SK-MEL-5 (cell line): ENCODE results near the gene SASH3. TPM values are rescaled to one million over a fixed set of nuclear protein-coding genes. Genes with fewer than 3 reads are reported as not detected.

Source experiments
- DNase-seq: peaks from one replicate; pipeline ENCODE4 v3.0.0-alpha.2; 2016; ENCODE audit warnings: low read depth, low spot score
- in situ Hi-C: cut with HindIII; loops from 2 replicates; pipeline ENCODE4 v1.10.0; 2016; ENCODE audit warnings: low sequenced_read_pairs, high pct_unique_total_duplicates, low pct_unique_long_range_greater_than_20kb
- total RNA-seq: library from RNA; depleted of rRNA; stranded (reverse); fragments of >200 nt; shearing (Covaris generic); gene quantifications from 2 replicates; pipeline ENCODE4 v1.2.3, GENCODE V29; 2014

Gene SASH3
- total RNA-seq, 1 experiment from 2014 or later: not detected

- in situ Hi-C loops: no loop called here
- no peak for DNase-seq
Measured at GRCh38 chrX:129777218-129778030, 2.3 kb upstream of the SASH3 start.

DNA sequence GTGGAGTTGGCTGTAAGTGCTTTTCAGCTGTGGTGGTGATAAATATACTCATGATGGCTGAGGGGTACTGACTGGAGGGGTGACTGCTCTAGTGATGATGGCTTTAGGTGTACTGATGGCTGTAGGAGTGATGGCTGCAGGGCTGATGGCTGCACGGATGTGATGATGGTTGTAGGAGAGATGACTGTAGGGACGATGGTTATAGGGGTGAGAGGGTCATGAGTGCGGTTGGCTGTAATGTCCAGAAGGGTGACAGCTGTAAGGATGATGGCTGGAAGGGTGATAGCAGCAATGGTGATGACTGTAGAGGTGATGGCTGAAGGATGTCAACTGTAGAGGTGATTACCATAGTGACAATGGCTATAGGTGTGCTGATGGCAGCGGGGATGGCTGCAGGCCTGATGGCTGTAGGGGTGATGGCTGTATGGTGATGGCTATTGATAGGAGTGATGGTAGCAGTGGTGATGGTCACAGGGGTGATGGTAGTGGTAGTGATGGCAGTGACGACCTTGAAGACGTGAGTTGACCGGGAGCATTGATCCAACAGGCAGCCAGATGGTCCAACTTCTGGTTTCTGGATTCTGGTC is 570 bp upstream of the SASH3 start:
- in situ Hi-C loops: no loop called here
- no peak for DNase-seq

GRCh38 chrX:129780441-129781105 is 824 bp downstream of the SASH3 start:
- in situ Hi-C loops: no loop called here
- DNase-seq: no peak

- in situ Hi-C loops: no loop called here
Measured at GRCh38 chrX:129781134-129781672, 1.5 kb downstream of the SASH3 start.

GRCh38 chrX:129781680-129782495 is 2.1 kb downstream of the SASH3 start:
- in situ Hi-C loops: no loop called here
- DNase-seq: no peak

More at GRCh38 chrX:129781134-129781672, 1.5 kb downstream of the SASH3 start:
- no peak for DNase-seq

DNA sequence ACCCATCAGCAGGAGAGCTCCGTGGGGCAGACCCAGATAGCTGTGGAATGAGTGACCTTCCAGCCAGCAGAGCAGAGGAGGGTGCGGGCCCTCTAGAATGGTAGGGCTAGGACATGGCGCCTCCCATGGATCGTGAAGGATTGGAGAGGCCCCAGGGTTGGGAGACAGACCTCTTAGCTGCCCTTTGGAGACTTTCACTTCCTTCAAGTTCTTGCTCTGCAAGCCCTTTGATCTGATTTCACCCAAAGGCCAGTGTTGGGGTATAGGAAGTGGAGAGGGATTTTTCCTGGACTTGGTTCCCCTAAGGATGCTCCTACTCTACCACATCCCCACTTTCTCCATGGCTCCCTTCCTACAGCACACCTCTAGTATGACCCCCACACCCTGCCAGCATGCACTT is 3.0 kb downstream of the SASH3 start:
- DNase-seq: no peak
- in situ Hi-C loops: no loop called here

GRCh38 chrX:129783291-129783713 is 3.6 kb downstream of the SASH3 start:
- in situ Hi-C loops: no loop called here
- DNase-seq: no peak

DNA sequence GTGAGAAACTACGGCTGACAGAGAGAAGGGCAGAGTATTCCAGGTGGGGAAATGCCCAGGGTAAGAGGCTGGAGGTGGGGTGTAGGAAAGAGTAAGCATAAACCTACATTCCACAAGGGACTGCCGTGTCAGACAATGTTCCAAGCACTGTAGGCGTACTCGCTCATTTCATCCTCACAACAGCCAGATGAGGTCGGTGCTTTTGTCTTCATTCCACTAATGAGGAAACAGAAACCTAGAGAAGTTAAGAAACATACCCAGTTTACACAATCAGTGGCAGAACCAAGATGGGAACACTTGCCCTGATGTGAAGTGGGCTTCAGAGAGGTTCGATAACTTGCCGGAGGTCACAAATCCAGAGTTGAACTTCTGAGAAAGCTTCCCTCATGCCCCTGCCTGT is 4.6 kb downstream of the SASH3 start:
- no peak for DNase-seq
- in situ Hi-C loops: no loop called here

DNA sequence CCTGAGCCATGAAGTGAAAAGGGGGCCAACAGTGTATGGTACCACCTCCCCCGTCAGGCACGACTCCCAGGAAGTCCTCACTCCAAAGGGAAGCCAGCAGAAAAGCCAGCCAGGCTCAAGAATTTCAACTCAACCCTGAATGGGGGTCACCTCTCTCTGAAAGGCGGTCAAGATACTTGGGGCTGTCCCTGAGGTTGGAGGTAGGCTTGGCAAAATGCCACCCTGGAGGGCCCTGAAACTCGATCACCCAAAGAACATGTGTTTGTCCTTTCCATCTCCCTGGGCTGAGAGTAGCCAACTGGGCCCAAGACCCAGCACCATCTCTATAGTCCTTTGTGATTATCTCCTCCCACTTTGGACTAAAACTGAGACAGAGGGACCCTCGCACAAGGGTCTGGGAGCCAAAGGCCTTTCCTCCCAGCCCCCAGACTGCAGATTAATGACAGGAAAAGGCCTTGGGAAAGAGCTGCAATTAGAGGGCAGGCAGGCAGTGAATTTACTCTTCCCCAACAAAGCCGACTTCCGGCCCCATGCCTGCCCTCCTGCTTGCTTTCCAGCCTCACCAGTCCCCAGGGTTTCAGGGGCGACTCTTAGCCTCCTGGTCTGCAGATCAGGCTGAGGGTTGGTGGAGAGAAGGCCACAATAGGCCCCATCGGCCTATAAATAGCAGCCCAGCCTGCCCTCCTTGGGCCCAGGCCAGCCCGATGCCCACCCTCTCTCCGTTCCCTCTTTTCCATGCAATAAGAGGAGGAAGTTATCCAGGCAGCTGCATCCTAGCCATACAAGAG is 5.6 kb downstream of the SASH3 start:
- in situ Hi-C loops: no loop called here
- no peak for DNase-seq

- in situ Hi-C loops: no loop called here
- no peak for DNase-seq
Measured at GRCh38 chrX:129786210-129786651, 6.5 kb downstream of the SASH3 start.

GRCh38 chrX:129787336-129788055 is 7.7 kb downstream of the SASH3 start:
- DNase-seq: no peak
- in situ Hi-C loops: no loop called here

- in situ Hi-C loops: no loop called here
Measured at GRCh38 chrX:129788527-129788926, 8.8 kb downstream of the SASH3 start.

GRCh38 chrX:129790146-129790545 is 10.4 kb downstream of the SASH3 start:
- in situ Hi-C loops: no loop called here
- DNase-seq: no peak

More at GRCh38 chrX:129788527-129788926, 8.8 kb downstream of the SASH3 start:
- DNase-seq: no peak

DNA sequence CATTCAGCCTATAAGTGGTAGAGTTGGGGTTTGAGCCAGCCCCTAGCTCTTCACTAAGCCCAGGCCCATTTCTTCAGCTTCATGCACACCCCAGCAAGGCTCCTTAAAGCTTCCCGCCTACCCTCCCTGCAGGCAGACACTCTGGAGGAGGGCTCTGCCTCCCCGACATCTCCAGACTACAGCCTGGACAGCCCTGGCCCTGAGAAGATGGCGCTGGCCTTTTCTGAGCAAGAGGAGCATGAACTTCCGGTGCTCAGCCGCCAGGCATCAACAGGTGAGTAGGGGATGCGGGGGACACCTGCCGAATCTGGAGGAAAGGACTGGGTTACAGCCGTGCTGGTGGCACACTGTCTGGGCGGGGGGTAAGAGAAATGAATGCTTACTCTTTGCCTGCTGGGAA is 11.1 kb downstream of the SASH3 start:
- in situ Hi-C loops: no loop called here

GRCh38 chrX:129791336-129791735 is 11.6 kb downstream of the SASH3 start:
- no peak for DNase-seq
- in situ Hi-C loops: no loop called here

More for the DNA sequence above, 11.1 kb downstream of the SASH3 start:
- DNase-seq: no peak

GRCh38 chrX:129791961-129792570 is 12.3 kb downstream of the SASH3 start:
- DNase-seq: no peak
- in situ Hi-C loops: no loop called here
